GM23248 (cell line): ENCODE results near the gene IFIT1B.

ENCODE experiments used
- EZH2 ChIP-seq: fragments of 200-600 bp; sonication (generic); IDR thresholded peaks from 2 replicates; pipeline ENCODE4 v1.6.1; 2018; ENCODE audit warnings: antibody characterized with exemption, mild to moderate bottlenecking; ENCODE audit not compliant: insufficient read depth, poor library complexity, severe bottlenecking
- EZH2phosphoT487 ChIP-seq: fragments of 200-600 bp; sonication (generic); IDR thresholded peaks from 2 replicates; pipeline ENCODE4 v1.6.1; 2018; ENCODE audit warnings: antibody characterized with exemption, moderate library complexity, mild to moderate bottlenecking, low read depth; ENCODE audit not compliant: insufficient read depth

DNA sequence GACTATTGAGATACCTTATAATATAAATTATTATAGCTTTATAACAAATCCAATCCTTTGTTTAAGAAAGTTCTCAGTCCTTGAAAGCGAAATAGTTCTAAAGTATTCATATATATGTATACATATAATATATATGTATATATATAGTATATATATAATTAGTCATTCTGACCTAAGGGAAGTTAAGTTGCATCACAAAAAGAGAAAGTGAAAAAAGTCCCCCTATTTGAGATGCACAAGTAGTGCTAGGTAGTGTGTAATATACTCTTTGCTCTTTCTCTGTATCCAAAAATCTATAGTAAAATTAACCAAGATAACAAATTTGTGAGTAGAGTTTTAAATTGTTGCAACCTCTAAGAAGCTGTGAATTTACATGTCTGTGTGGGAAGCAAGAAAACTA lies 13.3 kb upstream of the IFIT1B start:
- no peak for TF ChIP-seq EZH2
- TF ChIP-seq EZH2phosphoT487, result no peak
